ENCODE measurements around the gene CYS1. TPM values are rescaled to one million over a fixed set of nuclear protein-coding genes. Genes with fewer than 3 reads are reported as not detected.

CYS1 gene
- polyA plus RNA-seq, 3 donors: not detected

- WGBS (ENCODE audit: insufficient coverage): 93% methylated on average over 8 of the region's 9 CpGs
- H3K27me3 Mint-ChIP-seq (ENCODE audit: low read depth in 3 of 3): peaks cover 0 to 2% (median 0%) of the 10 kb centered on the region in 3 donors
- no peak for DNase-seq
- H3K27me3 ChIP-seq (ENCODE audit: control insufficient read depth in 2 of 2, insufficient read depth in 2 of 2, low read length in 2 of 2): no peaks in the 10 kb centered on the region
- peak overlapping the region; percentile 99 to 100 for H3K27ac ChIP-seq (ENCODE audit: low read depth in 1 of 2, low read length in 2 of 2)
- H3K4me1 ChIP-seq (ENCODE audit: control insufficient read depth in 1 of 2, insufficient read depth in 2 of 2, low read length in 2 of 2): peaks cover 76 to 82% of the 10 kb centered on the region in 2 donors
- H3K4me1 Mint-ChIP-seq: peaks cover 70% of the 10 kb centered on the region
- H3K79me2 ChIP-seq (ENCODE audit: insufficient read depth, low read length): peaks cover 15% of the 10 kb centered on the region
- peaks cover 4 to 12% of the 10 kb centered on the region in 2 donors for H3K36me3 Mint-ChIP-seq
- peak overlapping the region; percentile 98 to 99 (median 98) for H3K27ac Mint-ChIP-seq
- H3K4me3 Mint-ChIP-seq: peak overlapping the region; percentile 78 to 91
- H2AFZ ChIP-seq (ENCODE audit: insufficient read depth, low read depth, low read length, poor library complexity, severe bottlenecking): no peak overlapping the region
- no peaks in the 10 kb centered on the region for H3K9me3 ChIP-seq (replicated peaks in 1 of 2; ENCODE audit: control insufficient read depth in 1 of 2, insufficient read depth in 1 of 2, low read length in 2 of 2)
- no peak for TF ChIP-seq CTCF (IDR thresholded peaks at IDR 0.05)
- H3K4me3 ChIP-seq (replicated peaks in 1 of 3; ENCODE audit: low read depth in 2 of 3, low read length in 3 of 3): peak overlapping the region in 1 of 3 experiments; percentile 63
- intact Hi-C loops (cut with micrococcal nuclease): no loop called here
- no peaks in the 10 kb centered on the region for H4K20me1 ChIP-seq (ENCODE audit: insufficient read depth, low read length)
- peak overlapping the region; percentile 95 for H3K9ac ChIP-seq (ENCODE audit: insufficient read depth, low read length, poor library complexity, severe bottlenecking)
- H3K36me3 ChIP-seq (replicated peaks in 1 of 2; ENCODE audit: control insufficient read depth in 1 of 2, insufficient read depth in 2 of 2, low read length in 2 of 2): no peaks in the 10 kb centered on the region
- peak overlapping the region; percentile 76 for H3K4me2 ChIP-seq (replicated peaks; ENCODE audit: extremely low read depth, low read length, poor library complexity, severe bottlenecking)
- peaks cover 0 to 11% (median 4%) of the 10 kb centered on the region in 7 donors for H3K9me3 Mint-ChIP-seq
Observed at GRCh38 chr2:10030311-10030736, 49.9 kb downstream of the CYS1 start.

- peaks cover 15% of the 10 kb centered on the region for H3K79me2 ChIP-seq (ENCODE audit: insufficient read depth, low read length)
- H2AFZ ChIP-seq (ENCODE audit: insufficient read depth, low read depth, low read length, poor library complexity, severe bottlenecking): peak overlapping the region; percentile 62
- 86% methylated on average over 1 of the region's 7 CpGs for WGBS (ENCODE audit: insufficient coverage)
Observed at GRCh38 chr2:10029875-10030223, 50.4 kb downstream of the CYS1 start.

More at GRCh38 chr2:10029875-10030223, 50.4 kb downstream of the CYS1 start:
- Histone ChIP-seq H3K4me3 (replicated peaks in 1 of 3; ENCODE audit: low read depth in 2 of 3, low read length in 3 of 3) (peak overlapping the region in 2 of 3 experiments; percentile 55 to 63), H3K9ac (ENCODE audit: insufficient read depth, low read length, poor library complexity, severe bottlenecking) (peak overlapping the region; percentile 95), H3K4me2 (replicated peaks; ENCODE audit: extremely low read depth, low read length, poor library complexity, severe bottlenecking) (peak overlapping the region; percentile 76), H3K27ac (ENCODE audit: low read depth in 1 of 2, low read length in 2 of 2) (peak overlapping the region; percentile 99 to 100), H3K4me1 (ENCODE audit: control insufficient read depth in 1 of 2, insufficient read depth in 2 of 2, low read length in 2 of 2) (peaks cover 71 to 77% of the 10 kb centered on the region in 2 donors), H4K20me1 (ENCODE audit: insufficient read depth, low read length) (no peaks in the 10 kb centered on the region), H3K9me3 (replicated peaks in 1 of 2; ENCODE audit: control insufficient read depth in 1 of 2, insufficient read depth in 1 of 2, low read length in 2 of 2) (no peaks in the 10 kb centered on the region), H3K27me3 (ENCODE audit: control insufficient read depth in 2 of 2, insufficient read depth in 2 of 2, low read length in 2 of 2) (no peaks in the 10 kb centered on the region), H3K36me3 (replicated peaks in 1 of 2; ENCODE audit: control insufficient read depth in 1 of 2, insufficient read depth in 2 of 2, low read length in 2 of 2) (no peaks in the 10 kb centered on the region)
- Mint-ChIP-seq H3K27me3 (ENCODE audit: low read depth in 3 of 3) (peaks cover 0 to 2% (median 0%) of the 10 kb centered on the region in 3 donors), H3K27ac (peak overlapping the region; percentile 98 to 99 (median 98)), H3K36me3 (peaks cover 4 to 9% of the 10 kb centered on the region in 2 donors), H3K4me1 (peaks cover 66% of the 10 kb centered on the region), H3K4me3 (peak overlapping the region; percentile 78 to 91), H3K9me3 (peaks cover 0 to 9% (median 4%) of the 10 kb centered on the region in 7 donors)
- no peak for DNase-seq
- intact Hi-C loops (cut with micrococcal nuclease): no loop called here
- no peak for TF ChIP-seq CTCF (IDR thresholded peaks at IDR 0.05)

Data from CD14-positive monocyte (primary cell).